IMR-90 (cell line): Measurements from ENCODE around the gene DYDC1. TPM values are rescaled to one million over a fixed set of nuclear protein-coding genes. Genes with fewer than 3 reads are reported as not detected.

Experiments
- ATAC-seq: fragments of 200-7000 bp; cut with Tn5 transposase; 2 replicates; pipeline ENCODE4 v1.9.1; 2020; ENCODE audit warnings: low read depth, mild to moderate bottlenecking, moderate library complexity
- BruUV-seq: library from RNA; stranded (reverse); fragments of 400-500 nt; replicated peaks from 2 replicates; lab custom pipeline; 2021; lab: Mats Ljungman, UMichigan
- CTCF ChIA-PET: fragments of 300-600 bp; formaldehyde crosslinking; extraction: SDS; loops from one replicate; lab custom pipeline; 2021; ENCODE audit warnings: antibody characterized with exemption; lab: Yijun Ruan, JAX
- POLR2A ChIA-PET: fragments of 300-600 bp; sonication (Branson Sonifier 250); formaldehyde crosslinking; loops from one replicate; lab custom pipeline; 2022; ENCODE audit warnings: antibody characterized with exemption; ENCODE audit not compliant: unreplicated experiment; lab: Charles Lee
- DNase-seq: peaks from one replicate; pipeline ENCODE4 v3.0.0; 2013
- H2AFZ ChIP-seq: replicated peaks from 2 replicates; pipeline ENCODE3; 2013; ENCODE audit warnings: low read length, mild to moderate bottlenecking; ENCODE audit not compliant: poor library complexity
- H2AK5ac ChIP-seq: 2 replicates; pipeline ENCODE4 v1.6.1; 2013; ENCODE audit warnings: low read depth, low read length, inconsistent platforms
- H2AK9ac ChIP-seq: replicated peaks from 2 replicates; pipeline ENCODE3; 2013; ENCODE audit warnings: mild to moderate bottlenecking, low read depth, low read length, moderate library complexity; ENCODE audit not compliant: poor library complexity
- H2BK120ac ChIP-seq: 2 replicates; pipeline ENCODE4 v1.6.1; 2013; ENCODE audit warnings: low read depth, low read length, inconsistent platforms
- H2BK15ac ChIP-seq: 3 replicates; pipeline ENCODE4 v1.6.1; 2013; ENCODE audit warnings: low read depth, low read length, inconsistent platforms
- H2BK20ac ChIP-seq: 2 replicates; pipeline ENCODE4 v1.6.1; 2013; ENCODE audit warnings: low read depth, mild to moderate bottlenecking, inconsistent platforms, low read length, moderate library complexity
- H2BK5ac ChIP-seq: 2 replicates; pipeline ENCODE4 v1.6.1; 2013; ENCODE audit warnings: mild to moderate bottlenecking, low read depth, low read length, inconsistent platforms; ENCODE audit not compliant: poor library complexity, severe bottlenecking
- H3K14ac ChIP-seq: replicated peaks from 2 replicates; pipeline ENCODE4 v1.6.1; 2013; ENCODE audit warnings: low read depth, low read length, inconsistent platforms
- H3K18ac ChIP-seq: 2 replicates; pipeline ENCODE4 v1.6.1; 2013; ENCODE audit warnings: low read depth, low read length, control low read depth
- H3K23ac ChIP-seq: 2 replicates; pipeline ENCODE4 v1.6.1; 2013; ENCODE audit warnings: low read depth, low read length, inconsistent platforms
- H3K27ac ChIP-seq: 2 replicates; pipeline ENCODE4 v1.5.1; 2013; ENCODE audit warnings: mild to moderate bottlenecking, control low read depth, low read length; ENCODE audit not compliant: insufficient read depth
- H3K27me3 ChIP-seq: 2 replicates; pipeline ENCODE4 v1.6.1; 2013; ENCODE audit warnings: low read length; ENCODE audit not compliant: control insufficient read depth, insufficient read depth
- H3K36me3 ChIP-seq: 2 replicates; pipeline ENCODE4 v1.6.1; 2013; ENCODE audit warnings: low read length, mixed read lengths; ENCODE audit not compliant: control insufficient read depth, insufficient read depth
- H3K4ac ChIP-seq: 2 replicates; pipeline ENCODE4 v1.6.1; 2013; ENCODE audit warnings: low read depth, low read length, inconsistent platforms
- H3K4me1 ChIP-seq: 2 replicates; pipeline ENCODE4 v1.6.1; 2013; ENCODE audit warnings: low read length, mixed read lengths; ENCODE audit not compliant: control insufficient read depth, insufficient read depth
- H3K4me2 ChIP-seq: 2 replicates; pipeline ENCODE4 v1.6.1; 2013; ENCODE audit warnings: low read depth, mild to moderate bottlenecking, control low read depth, low read length, moderate library complexity
- H3K4me3 ChIP-seq: 2 replicates; pipeline ENCODE4 v1.5.1; 2013; ENCODE audit warnings: low read depth, mild to moderate bottlenecking, control low read depth, low read length, moderate library complexity; ENCODE audit not compliant: insufficient read depth
- H3K56ac ChIP-seq: 2 replicates; pipeline ENCODE4 v1.6.1; 2013; ENCODE audit warnings: low read length, inconsistent platforms; ENCODE audit not compliant: insufficient read depth; ENCODE audit errors: extremely low read depth
- H3K79me1 ChIP-seq, 2 experiments: 2 replicates each; pipeline ENCODE4 v1.6.1; 2013; ENCODE audit warnings: low read length in 2 of 2, inconsistent platforms in 1 of 2, low read depth in 1 of 2
- H3K9ac ChIP-seq: 2 replicates; pipeline ENCODE4 v1.6.1; 2013; ENCODE audit warnings: low read depth, low read length, control low read depth
- H3K9me1 ChIP-seq: 2 replicates; pipeline ENCODE4 v1.6.1; 2013; ENCODE audit warnings: low read length, inconsistent platforms; ENCODE audit not compliant: insufficient read depth
- H3K9me3 ChIP-seq: 2 replicates; pipeline ENCODE4 v1.6.1; 2013; ENCODE audit warnings: low read length; ENCODE audit not compliant: control insufficient read depth, insufficient read depth
- H4K20me1 ChIP-seq: 2 replicates; pipeline ENCODE4 v1.6.1; 2013; ENCODE audit warnings: low read length, inconsistent platforms; ENCODE audit not compliant: insufficient read depth
- H4K5ac ChIP-seq: 2 replicates; pipeline ENCODE4 v1.6.1; 2013; ENCODE audit warnings: mild to moderate bottlenecking, low read depth, low read length, control low read depth
- H4K8ac ChIP-seq, 2 experiments: 2 replicates each; pipeline ENCODE4 v1.6.1; 2013; ENCODE audit warnings: low read depth in 2 of 2, low read length in 2 of 2, control low read depth in 1 of 2, inconsistent platforms in 1 of 2
- H4K91ac ChIP-seq: 2 replicates; pipeline ENCODE4 v1.6.1; 2013; ENCODE audit warnings: low read depth, low read length, inconsistent platforms; ENCODE audit not compliant: insufficient read depth
- BHLHE40 ChIP-seq: fragments of 150-350 bp; IDR thresholded peaks from 2 replicates; pipeline ENCODE4 v1.6.1; 2016; ENCODE audit warnings: mild to moderate bottlenecking, low read depth, low read length
- MAFK ChIP-seq: IDR thresholded peaks from 2 replicates; pipeline ENCODE4 v1.6.1; 2012; ENCODE audit warnings: low read depth, low read length, improper control_type of control experiment
- MAZ ChIP-seq: IDR thresholded peaks from 2 replicates; pipeline ENCODE4 v1.6.1; 2012; ENCODE audit warnings: low read depth, mild to moderate bottlenecking, low read length, improper control_type of control experiment, moderate library complexity, borderline replicate concordance
- POLR2A ChIP-seq: IDR thresholded peaks from 2 replicates; pipeline ENCODE4 v1.6.1; 2012; ENCODE audit warnings: mild to moderate bottlenecking, low read depth, low read length
- WGBS, 2 experiments: methylation state at CpG; one replicate each; pipeline versions ENCODE4 v1.1.5 to v1.1.7; 2013; ENCODE audit warnings: missing lambda C conversion rate in 2 of 2; ENCODE audit not compliant: insufficient read length in 1 of 2; ENCODE audit errors: extremely low coverage in 2 of 2; 5-methylcytosine and 5-hydroxymethylcytosine counted together
- dilution Hi-C: fragments of 300-500 bp; cut with HindIII; formaldehyde crosslinking; loops from one replicate; pipeline ENCODE4 v1.14.3; 2018; ENCODE audit warnings: low sequenced_read_pairs; ENCODE audit not compliant: unreplicated experiment
- in situ Hi-C: fragments of 300-500 bp; cut with MboI; formaldehyde crosslinking; loops from 3 replicates; pipeline ENCODE4 v1.14.3; 2019; ENCODE audit warnings: low sequenced_read_pairs, inconsistent platforms, mixed read lengths
- intact Hi-C: fragments of 100-400 bp; cut with micrococcal nuclease; formaldehyde crosslinking; loops from 2 replicates; pipeline ENCODE4 v1.10.0; 2022
- polyA plus RNA-seq, 3 experiments: library from polyadenylated mRNA; depleted of rRNA; stranded (reverse); fragments of >200 nt; gene quantifications; 2 replicates each; pipeline ENCODE4 v1.2.3, GENCODE V29; 2012; ENCODE audit warnings: low replicate concordance in 1 of 3
- total RNA-seq: library from RNA; depleted of rRNA; stranded (reverse); fragments of >200 nt; gene quantifications from 2 replicates; pipeline ENCODE4 v1.2.3, GENCODE V29; 2012

DYDC1 gene
- total and polyA plus RNA-seq, 2 of the 4 experiments (the other 2 are of a cell fraction), result not detected

GRCh38 chr10:80296942-80297341 lies 59.6 kb downstream of the DYDC1 start:
- Histone ChIP-seq H2BK20ac (no peak overlapping the region), H3K4me3 (no peak overlapping the region), H3K14ac (no peak overlapping the region), H2AFZ (no peak overlapping the region), H2AK9ac (no peak overlapping the region), H3K27ac (no peak overlapping the region), H3K9ac (no peak overlapping the region), H4K91ac (no peak overlapping the region), H3K18ac (no peak overlapping the region), H3K36me3 (no peaks in the 10 kb centered on the region), H4K8ac (no peak overlapping the region), H3K56ac (no peak overlapping the region), H2BK5ac (no peak overlapping the region), H3K4me2 (no peak overlapping the region), H2AK5ac (no peak overlapping the region), H3K79me1 (no peaks in the 10 kb centered on the region), H3K9me1 (no peaks in the 10 kb centered on the region), H3K9me3 (no peaks in the 10 kb centered on the region), H3K4me1 (no peaks in the 10 kb centered on the region), H4K20me1 (no peaks in the 10 kb centered on the region), H3K23ac (no peak overlapping the region), H4K5ac (no peak overlapping the region), H3K27me3 (peaks cover 2% of the 10 kb centered on the region; the same call in 1 of the 2 replicates), H3K4ac (no peak overlapping the region), H2BK120ac (no peak overlapping the region), H2BK15ac (no peak overlapping the region)
- CTCF ChIA-PET, result no interaction called here
- ATAC-seq (no peak), DNase-seq (no peak)
- no peak for TF ChIP-seq MAFK
- no peak for TF ChIP-seq MAZ
- no peak for TF ChIP-seq BHLHE40
- no peak for TF ChIP-seq POLR2A
- WGBS, 2 experiments, result no CpG with 5 or more reads among the region's 3 CpGs
- POLR2A ChIA-PET, result no interaction called here
- in situ Hi-C loops (no loop called here), dilution Hi-C loops (no loop called here), intact Hi-C loops (no loop called here)
- no TSS peak for BruUV-seq
